G401 (cell line): Measurements from ENCODE around the gene CCDC74A. TPM values are rescaled to one million over a fixed set of nuclear protein-coding genes. Genes with fewer than 3 reads are reported as not detected.
"Not testable (repeated sequence)": the region's sequence is repeated elsewhere in the genome, so short reads cannot be mapped to it uniquely, and the experiment has no call there.

Experiments used
- DNase-seq: peaks from one replicate; pipeline ENCODE4 v3.0.0-alpha.2; 2015; ENCODE audit warnings: low spot score
- in situ Hi-C: cut with HindIII; loops from 2 replicates; pipeline ENCODE4 v1.10.0; 2016; ENCODE audit warnings: low sequenced_read_pairs, mixed read lengths
- total RNA-seq: library from RNA; depleted of rRNA; stranded (reverse); fragments of >200 nt; shearing (Covaris generic); gene quantifications from 2 replicates; pipeline ENCODE4 v1.2.3, GENCODE V29; 2014

CCDC74A gene
- total RNA-seq, 1 experiment from 2014 or later = 63.4 TPM

- DNase-seq, in situ Hi-C loops: not testable (repeated sequence)
Measured at GRCh38 chr2:131521524-131521923, 6.2 kb upstream of the CCDC74A start.

GRCh38 chr2:131521961-131522781, 5.5 kb upstream of the CCDC74A start:
- in situ Hi-C loops = no loop called here
- no peak for DNase-seq

GRCh38 chr2:131525256-131525655, 2.4 kb upstream of the CCDC74A start:
- in situ Hi-C loops = not testable (repeated sequence)

GRCh38 chr2:131528981-131529863, 1.5 kb downstream of the CCDC74A start:
- in situ Hi-C loops, DNase-seq: not testable (repeated sequence)

More at GRCh38 chr2:131525256-131525655, 2.4 kb upstream of the CCDC74A start:
- not testable (repeated sequence) for DNase-seq

GRCh38 chr2:131529864-131530445, 2.3 kb downstream of the CCDC74A start:
- in situ Hi-C loops, DNase-seq: not testable (repeated sequence)

- in situ Hi-C loops = not testable (repeated sequence)
Measured at GRCh38 chr2:131530626-131531344, 3.1 kb downstream of the CCDC74A start.

GRCh38 chr2:131531547-131532185, 4.0 kb downstream of the CCDC74A start:
- in situ Hi-C loops = not testable (repeated sequence)

More at GRCh38 chr2:131530626-131531344, 3.1 kb downstream of the CCDC74A start:
- DNase-seq = not testable (repeated sequence)

GRCh38 chr2:131532723-131533608, 5.3 kb downstream of the CCDC74A start:
- in situ Hi-C loops, DNase-seq: not testable (repeated sequence)

More at GRCh38 chr2:131531547-131532185, 4.0 kb downstream of the CCDC74A start:
- DNase-seq = not testable (repeated sequence)

- DNase-seq, in situ Hi-C loops: not testable (repeated sequence)
Measured at GRCh38 chr2:131533609-131534316, 6.1 kb downstream of the CCDC74A start.

- DNase-seq, in situ Hi-C loops: not testable (repeated sequence)
Measured at GRCh38 chr2:131534317-131534672, 6.6 kb downstream of the CCDC74A start.

GRCh38 chr2:131534965-131535364, 7.3 kb downstream of the CCDC74A start:
- DNase-seq, in situ Hi-C loops: not testable (repeated sequence)

- in situ Hi-C loops = no loop called here
- no peak for DNase-seq
Measured at GRCh38 chr2:131535526-131535925, 7.8 kb downstream of the CCDC74A start.

GRCh38 chr2:131535951-131536826, 8.5 kb downstream of the CCDC74A start:
- in situ Hi-C loops = not testable (repeated sequence)

GRCh38 chr2:131536841-131537240, 9.2 kb downstream of the CCDC74A start:
- in situ Hi-C loops = not testable (repeated sequence)

More at GRCh38 chr2:131535951-131536826, 8.5 kb downstream of the CCDC74A start:
- DNase-seq = not testable (repeated sequence)

GRCh38 chr2:131538856-131539255, 11.2 kb downstream of the CCDC74A start:
- in situ Hi-C loops, DNase-seq: not testable (repeated sequence)

More at GRCh38 chr2:131536841-131537240, 9.2 kb downstream of the CCDC74A start:
- DNase-seq = not testable (repeated sequence)
